HuH-7 (cell line): ENCODE data around the gene SH2D3A.
"Not testable (repeated sequence)": the region's sequence is repeated elsewhere in the genome, so short reads cannot be mapped to it uniquely, and the experiment has no call there.

Source experiments
- DNase-seq: peaks from one replicate; pipeline ENCODE4 v3.0.0; 2011; ENCODE audit warnings: low spot score

The SH2D3A gene

GRCh38 chr19:6767357-6768235 is at the start of gene SH2D3A:
Gene SH2D3A (minus strand): TSS chr19:6767435. CDS start chr19:6763748, 3,687 bp downstream.
- DNase-seq, result peak; percentile 67

DNA sequence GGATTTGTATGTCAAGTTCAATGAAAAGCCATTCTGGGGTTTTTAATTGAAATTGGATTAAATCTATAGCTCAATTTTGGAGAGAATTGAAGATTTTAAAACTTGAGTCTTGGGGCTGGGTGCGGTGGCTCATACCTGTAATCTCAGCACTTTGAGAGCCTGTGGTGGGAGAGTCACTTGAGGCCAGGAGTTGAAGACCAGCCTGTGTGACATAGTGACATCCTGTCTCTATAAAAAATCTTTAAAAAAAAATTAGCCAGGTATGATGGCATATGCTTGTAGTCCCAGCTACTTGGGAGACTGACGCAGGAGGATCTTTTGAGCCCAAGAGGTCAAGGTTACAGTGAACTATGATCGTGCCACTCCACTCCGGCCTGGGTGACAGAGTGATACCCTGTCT is 46.4 kb upstream of the SH2D3A start:
- DNase-seq, result no peak

DNA sequence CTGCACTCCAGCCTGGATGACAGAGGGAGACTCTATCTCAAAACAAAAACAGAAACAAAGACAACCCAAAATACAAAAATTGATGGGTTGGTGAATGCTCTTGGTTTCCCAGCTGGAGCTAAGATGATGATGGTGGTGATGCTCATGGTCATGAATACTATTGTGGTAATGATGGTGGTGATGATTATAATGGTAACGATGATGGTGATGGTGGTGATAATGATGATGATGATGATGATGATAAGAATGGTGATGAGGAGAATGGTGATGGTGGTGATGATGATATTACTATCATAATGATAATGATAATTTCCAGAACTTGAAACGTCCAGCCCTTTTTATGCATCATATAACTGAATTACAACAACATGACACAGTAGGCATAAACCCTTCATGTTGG is 45.4 kb upstream of the SH2D3A start:
- no peak for DNase-seq

DNA sequence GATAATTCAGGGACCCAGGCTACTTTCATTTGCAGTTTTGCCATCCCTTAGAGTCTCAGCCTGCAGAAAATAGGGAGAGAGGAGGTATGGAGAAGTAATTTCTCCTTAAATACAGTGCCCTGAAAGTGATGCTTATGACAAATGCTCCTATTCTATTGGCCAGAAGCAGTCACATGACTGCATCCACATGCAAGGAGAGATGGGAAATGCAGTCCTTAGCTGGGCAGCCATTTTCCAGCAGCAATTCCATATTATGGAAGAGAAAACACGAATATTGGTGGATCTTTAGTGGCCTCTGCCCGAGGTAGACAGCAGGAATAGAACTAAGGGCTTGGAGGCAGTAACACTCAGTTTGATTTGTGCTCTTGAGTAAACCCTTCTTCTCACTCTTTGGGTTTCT is 44.7 kb upstream of the SH2D3A start:
- peak; percentile 27 for DNase-seq

DNA sequence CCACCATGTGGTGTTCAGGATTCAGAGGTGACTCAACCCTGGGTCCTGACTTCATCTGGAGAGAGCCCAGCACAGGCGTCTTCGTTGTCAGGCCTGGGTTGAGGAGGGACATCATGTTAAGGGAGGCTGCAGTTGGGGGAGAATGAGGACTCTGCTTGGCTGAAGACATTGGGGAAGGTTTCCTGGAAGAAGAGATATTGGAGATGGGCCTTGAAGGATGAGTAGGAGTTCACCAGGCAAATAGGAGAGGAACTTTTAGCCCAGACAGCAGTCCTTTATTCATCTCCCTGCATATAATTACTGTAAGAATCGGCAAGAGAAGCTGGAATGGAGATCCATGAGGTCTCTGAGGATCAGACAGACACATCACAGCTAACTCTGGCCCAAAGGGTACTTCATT is 44.1 kb upstream of the SH2D3A start:
- DNase-seq, result no peak

GRCh38 chr19:6809262-6809661 is 42.0 kb upstream of the SH2D3A start:
- no peak for DNase-seq

DNA sequence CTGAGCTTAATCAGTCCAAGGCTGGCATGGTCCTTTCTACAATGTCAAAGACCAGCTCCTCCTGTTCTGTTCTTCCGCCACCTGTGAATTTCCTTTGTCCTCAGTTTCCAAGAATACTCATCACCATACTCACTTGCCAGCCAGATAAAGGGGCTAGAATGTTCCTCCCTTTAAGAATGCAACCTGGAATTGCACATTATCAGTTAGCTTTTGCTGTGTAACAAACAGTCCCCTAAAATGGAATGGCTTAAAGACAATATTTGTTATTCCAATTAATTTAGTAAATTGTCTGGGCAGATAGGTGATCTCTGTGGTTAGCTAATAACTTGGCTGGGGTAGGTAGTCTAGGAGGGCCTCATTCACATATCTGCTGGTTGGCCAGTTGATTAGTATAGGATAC is 41.3 kb upstream of the SH2D3A start:
- DNase-seq, result no peak

DNA sequence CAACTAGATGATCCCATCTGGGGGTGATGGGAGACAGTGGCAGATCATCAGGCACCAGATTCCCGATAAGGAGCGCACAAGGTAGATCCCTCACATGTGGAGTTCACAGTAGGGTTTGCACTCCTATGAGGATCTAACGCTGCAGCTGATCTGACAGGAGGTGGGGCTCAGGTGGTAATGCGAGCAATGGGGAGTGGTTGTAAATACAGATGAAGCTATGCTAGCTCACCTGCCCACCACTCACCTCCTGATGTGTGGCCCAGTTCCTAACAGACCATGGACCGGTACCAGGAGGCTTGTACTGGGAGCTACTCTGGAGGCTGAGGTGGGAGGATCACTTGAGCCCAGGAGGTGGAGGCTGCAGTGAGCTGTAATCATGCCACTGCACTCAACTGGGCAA is 40.1 kb upstream of the SH2D3A start:
- no peak for DNase-seq

GRCh38 chr19:6806488-6806887 is 39.3 kb upstream of the SH2D3A start:
- no peak for DNase-seq

DNA sequence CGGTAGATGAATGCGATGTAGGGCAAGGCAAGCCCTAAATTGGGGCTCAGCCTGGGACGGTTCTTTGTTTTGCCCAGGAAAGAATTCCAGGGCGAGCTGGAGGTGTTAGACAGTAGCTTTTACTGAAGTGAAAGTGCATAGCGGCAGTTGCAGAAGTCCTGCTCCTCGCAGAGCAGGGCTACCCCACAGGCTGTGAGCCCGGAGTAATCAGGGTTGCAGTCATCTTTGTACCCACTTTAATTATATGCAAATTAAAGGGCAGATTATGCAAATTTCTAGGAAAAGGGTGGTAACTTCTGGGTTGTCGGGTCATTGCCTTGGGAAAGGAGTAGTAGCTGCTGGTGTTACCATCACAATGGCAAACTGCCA is 35.8 kb upstream of the SH2D3A start:
- DNase-seq, result no peak

DNA sequence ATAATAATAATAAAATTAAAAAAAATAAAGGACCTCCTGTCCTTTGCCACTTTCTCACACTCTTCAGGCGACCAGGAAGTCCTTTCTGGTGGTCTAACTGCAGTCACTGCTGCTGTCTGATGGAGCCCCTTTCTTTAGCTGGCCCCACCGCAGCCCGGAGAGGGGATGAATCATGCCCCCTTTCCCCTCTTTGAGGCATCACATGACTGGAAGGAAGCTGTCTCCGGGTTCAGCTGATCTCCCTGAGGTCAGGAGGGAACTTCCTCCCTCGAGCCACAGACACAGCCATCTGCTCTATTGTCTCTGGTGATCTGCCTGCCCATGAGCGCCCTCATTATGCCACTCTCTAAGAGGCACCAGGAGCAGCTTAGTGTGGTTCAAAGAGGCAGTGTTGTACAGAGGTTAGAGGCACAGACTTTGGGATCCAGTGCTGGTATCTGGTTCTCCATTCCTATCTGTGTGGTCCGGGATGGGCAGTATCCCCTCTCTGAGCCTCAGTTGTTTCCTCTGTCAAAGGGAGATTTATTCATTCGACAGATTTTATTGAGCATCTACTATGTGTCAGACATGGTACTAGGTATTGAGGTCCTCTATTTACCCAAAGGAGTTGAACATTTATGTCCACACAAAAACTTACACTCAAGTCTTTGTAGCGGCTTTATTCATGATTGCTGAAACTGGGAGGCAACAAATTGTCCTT is 35.3 kb upstream of the SH2D3A start:
- no peak for DNase-seq

- no peak for DNase-seq
These were observed 34.4 kb upstream of the SH2D3A start for GRCh38 chr19:6801485-6802086.

DNA sequence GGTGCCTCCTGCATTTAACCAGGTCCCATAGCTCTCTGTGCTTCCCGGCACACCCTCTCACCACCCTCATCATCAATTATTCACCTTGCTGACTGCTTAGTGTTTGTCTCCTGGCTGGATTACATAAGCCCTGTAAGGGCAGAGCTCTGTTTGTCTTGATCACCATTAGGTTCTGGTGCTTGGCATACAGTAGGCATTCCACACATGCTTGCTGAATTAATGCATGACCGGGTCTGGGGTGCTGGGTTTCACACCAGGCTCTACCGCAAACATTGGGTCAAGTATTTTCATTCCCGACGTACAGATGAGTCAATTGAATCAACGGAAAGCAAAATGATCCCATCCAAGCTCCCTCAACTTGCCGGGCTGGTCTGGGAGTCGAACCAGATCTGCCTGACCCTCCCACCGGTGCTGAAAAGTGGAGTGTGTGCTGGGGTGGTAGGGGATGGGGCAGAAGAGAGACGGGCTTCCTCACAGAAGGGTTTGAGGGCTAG is 33.8 kb upstream of the SH2D3A start:
- DNase-seq, result no peak

DNA sequence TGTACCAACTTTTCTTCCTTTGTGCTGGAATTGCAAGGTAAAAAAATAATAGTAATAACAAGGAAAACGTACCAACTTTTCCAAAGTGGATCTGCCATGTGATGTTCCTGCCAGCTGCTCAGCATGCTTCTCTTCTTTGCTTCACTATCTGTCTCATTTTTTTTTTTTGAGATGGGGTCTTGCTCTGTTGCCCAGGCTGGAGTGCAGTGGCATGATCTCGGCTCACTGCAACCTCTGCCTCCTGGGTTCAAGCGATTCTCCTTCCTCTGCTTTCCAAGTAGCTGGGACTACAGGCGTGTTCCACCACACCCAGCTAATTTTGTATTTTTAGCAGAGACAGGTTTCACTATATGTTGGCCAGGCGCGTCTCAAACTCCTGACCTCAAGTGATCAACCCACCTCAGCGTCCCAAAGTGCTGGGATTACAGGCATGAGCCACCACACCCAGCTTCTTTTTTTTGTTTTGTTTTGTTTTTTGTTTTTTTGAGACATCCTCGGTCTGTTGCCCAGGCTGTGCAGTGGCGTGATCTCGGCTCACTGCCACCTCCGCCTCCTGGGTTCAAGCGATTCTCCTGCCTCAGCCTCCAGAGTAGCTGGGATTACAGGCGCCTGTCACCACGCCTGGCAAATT is 33.0 kb upstream of the SH2D3A start:
- DNase-seq, result not testable (repeated sequence)

DNA sequence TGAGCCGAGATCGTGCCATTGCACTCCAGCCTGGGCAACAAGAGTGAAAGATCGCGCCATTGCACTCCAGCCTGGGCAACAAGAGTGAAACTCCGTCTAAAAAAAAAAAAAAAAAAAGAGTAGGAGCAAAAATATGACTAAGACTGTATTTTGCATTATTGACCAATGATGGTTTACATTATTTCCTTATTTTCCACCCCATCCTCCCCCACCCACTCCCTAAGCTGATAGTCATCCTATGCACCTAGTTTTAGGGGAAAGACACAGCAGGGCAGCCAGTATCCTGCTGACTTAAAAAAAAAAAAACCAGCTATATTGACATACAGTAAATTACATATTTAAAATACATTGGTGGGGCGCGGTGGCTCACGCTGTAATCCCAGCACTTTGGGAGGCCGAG is 30.4 kb upstream of the SH2D3A start:
- no peak for DNase-seq

DNA sequence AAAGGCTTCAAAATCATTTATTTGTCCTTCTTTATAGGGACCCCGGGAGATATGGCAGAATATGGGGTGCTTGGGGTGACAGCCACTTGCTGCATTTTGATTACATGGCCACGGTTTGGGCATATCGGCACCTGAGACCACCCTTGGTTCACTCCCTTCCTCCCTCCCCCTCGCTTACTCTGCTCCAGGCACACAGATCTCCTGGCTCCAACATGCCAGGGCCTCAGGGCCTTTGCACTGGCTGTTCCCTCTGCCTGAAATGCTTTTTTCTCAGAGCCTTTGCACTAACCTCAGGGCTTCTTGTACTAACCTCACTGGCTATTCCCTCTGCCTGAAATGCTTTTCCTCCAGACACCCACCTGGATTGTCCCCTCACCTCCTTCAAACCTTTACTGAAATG is 29.0 kb upstream of the SH2D3A start:
- DNase-seq, result no peak

DNA sequence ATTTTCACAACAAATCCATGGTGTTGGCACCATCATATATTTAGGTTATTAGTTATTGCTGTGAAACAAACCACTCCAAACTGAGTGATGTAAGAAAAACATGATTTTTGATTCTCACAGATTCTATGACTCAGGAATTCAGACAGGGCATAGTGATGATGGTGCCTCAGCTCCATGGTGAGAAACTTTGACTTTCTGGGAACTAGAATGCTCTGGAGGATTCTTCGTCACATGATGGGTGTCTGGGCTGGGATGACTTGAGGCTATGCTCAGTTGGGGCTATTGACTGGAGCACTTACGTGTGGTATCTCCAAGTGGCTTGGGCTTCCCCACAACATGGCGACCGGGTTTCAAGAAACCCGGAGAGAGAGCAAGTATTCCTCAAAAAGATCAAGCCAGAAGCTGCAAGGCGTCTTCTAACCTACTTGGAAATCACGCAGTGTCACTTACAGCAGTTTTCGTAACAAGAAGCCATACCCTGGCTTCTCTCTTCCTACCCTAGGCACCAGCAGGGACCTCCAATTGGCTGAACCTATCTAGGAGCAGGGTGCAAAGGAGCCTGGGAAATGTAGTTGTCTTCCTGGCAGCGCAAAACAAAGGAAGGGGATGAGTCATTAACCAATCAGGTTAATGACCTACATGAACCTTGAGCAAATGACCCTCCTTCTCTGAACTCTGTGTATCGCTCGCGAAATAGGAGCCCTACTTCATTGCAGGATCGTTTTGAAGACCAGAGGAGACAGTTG is 27.6 kb upstream of the SH2D3A start:
- no peak for DNase-seq

GRCh38 chr19:6793973-6794372 is 26.7 kb upstream of the SH2D3A start:
- DNase-seq, result no peak

GRCh38 chr19:6793411-6793810 is 26.2 kb upstream of the SH2D3A start:
- no peak for DNase-seq

DNA sequence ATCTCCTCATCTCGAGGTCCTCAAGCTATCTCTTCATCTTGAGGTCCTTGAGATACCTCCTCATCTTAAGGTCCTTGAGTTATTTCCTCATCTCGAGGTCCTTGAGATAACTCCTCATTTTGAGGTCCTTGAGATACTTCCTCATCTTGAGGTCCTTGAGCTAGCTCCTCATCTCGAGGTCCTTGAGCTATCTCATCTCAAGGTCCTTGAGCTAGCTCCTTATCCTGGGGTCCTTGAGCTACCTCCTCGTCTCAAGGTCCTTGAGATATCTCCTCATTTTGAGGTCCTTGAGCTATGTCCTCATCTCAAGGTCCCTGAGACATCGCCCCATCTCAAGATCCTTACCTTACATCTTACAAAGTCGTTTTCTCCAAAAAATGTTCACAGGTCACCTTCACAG is 24.0 kb upstream of the SH2D3A start:
- DNase-seq, result no peak

- DNase-seq, result no peak
These were observed 23.2 kb upstream of the SH2D3A start for GRCh38 chr19:6790194-6791128.
